ENCODE measurements around the gene NMT2. TPM values are rescaled to one million over a fixed set of nuclear protein-coding genes. Genes with fewer than 3 reads are reported as not detected.

The NMT2 gene
- total and polyA plus RNA-seq, 2 donors (not counting 1 experiment from before 2014, with no cell fraction given), result 16.6 to 21.0 TPM

DNA sequence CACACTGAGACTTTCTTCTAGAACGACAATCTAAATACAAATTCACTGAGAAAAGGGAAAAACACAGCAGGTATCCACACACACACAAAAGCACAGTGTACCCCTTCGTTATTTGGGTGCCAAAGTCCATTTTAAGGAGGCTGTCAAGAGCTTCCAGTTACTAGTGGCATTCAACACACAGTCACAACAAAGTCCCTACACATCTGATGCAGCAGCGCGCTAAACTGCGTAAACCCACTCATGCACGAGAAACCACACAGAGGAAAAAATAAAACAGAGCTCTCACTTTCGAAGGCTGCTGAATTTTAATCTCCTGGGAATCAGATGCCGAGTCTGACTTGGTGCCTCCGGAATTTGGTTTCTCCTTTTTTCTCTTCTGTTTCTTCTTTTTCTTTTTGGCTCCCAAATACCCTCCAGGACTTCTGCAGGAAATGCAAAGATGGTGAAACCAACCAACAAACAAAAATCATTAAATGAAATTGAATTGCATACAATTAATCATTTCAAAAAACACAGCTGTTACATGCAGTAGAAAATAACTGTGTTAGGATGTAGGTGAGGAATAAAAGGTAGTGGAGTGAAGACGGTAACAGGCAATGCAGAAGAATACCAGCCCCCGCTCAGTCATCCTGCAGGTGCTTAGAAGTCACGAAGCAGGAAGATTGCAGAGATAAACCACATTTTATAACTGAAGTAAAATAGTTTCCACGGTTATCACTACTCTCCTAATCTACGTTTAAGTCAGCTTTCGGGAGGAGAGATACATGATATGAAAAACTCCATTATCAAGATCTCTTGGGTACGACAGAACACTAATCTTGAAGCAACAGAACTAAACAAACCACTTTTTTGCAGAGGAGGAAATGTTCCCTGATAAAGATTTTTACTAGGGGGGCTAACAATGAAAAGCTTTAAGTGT lies 27.1 kb downstream of the NMT2 start:
- Histone ChIP-seq H3K79me2 (ENCODE audit: control insufficient read depth, insufficient read depth, low read length) (peaks cover 18% of the 10 kb centered on the region), H3K36me3 (ENCODE audit: control insufficient read depth, insufficient read depth, low read length) (peaks cover 2% of the 10 kb centered on the region), H3K9me3 (ENCODE audit: control insufficient read depth, insufficient read depth, low read depth, low read length) (no peaks in the 10 kb centered on the region), H4K20me1 (ENCODE audit: control insufficient read depth, extremely low read depth, insufficient read depth, low read length) (no peaks in the 10 kb centered on the region), H3K27ac (ENCODE audit: insufficient read depth, low read length) (no peak overlapping the region), H3K9ac (ENCODE audit: insufficient read depth, low read length) (no peak overlapping the region), H3K27me3 (ENCODE audit: control insufficient read depth, insufficient read depth, low read length) (no peaks in the 10 kb centered on the region), H3K4me2 (ENCODE audit: extremely low read depth, insufficient read depth, low read length) (no peak overlapping the region), H3K4me1 (ENCODE audit: control insufficient read depth, extremely low read depth, insufficient read depth, low read length) (peaks cover 4% of the 10 kb centered on the region), H2AFZ (ENCODE audit: low read length) (no peak overlapping the region), H3K4me3 (replicated peaks in 1 of 4; ENCODE audit: control extremely low read depth in 1 of 4, insufficient read depth in 1 of 4, low read depth in 3 of 4, low read length in 4 of 4) (no peak overlapping the region)
- TF ChIP-seq, protein P1, sequence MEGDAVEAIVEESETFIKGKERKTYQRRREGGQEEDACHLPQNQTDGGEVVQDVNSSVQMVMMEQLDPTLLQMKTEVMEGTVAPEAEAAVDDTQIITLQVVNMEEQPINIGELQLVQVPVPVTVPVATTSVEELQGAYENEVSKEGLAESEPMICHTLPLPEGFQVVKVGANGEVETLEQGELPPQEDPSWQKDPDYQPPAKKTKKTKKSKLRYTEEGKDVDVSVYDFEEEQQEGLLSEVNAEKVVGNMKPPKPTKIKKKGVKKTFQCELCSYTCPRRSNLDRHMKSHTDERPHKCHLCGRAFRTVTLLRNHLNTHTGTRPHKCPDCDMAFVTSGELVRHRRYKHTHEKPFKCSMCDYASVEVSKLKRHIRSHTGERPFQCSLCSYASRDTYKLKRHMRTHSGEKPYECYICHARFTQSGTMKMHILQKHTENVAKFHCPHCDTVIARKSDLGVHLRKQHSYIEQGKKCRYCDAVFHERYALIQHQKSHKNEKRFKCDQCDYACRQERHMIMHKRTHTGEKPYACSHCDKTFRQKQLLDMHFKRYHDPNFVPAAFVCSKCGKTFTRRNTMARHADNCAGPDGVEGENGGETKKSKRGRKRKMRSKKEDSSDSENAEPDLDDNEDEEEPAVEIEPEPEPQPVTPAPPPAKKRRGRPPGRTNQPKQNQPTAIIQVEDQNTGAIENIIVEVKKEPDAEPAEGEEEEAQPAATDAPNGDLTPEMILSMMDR (conservative IDR thresholded peaks at IDR 0.05 in 1 of 2, IDR thresholded peaks at IDR 0.05 in 1 of 2; ENCODE audit: low read depth in 1 of 2, low read length in 2 of 2), result no peak
- DNase-seq (ENCODE audit: low read depth in 2 of 2), result peak in 1 of 2 donors; percentile 56

- no peak for TF ChIP-seq EZH2 (IDR thresholded peaks at IDR 0.05; ENCODE audit: low read length, missing control alignments)
- TF ChIP-seq, protein P1 (conservative IDR thresholded peaks at IDR 0.05 in 1 of 2, IDR thresholded peaks at IDR 0.05 in 1 of 2; ENCODE audit: low read depth in 1 of 2, low read length in 2 of 2), result no peak
- no peak overlapping the region for H3K4me2 ChIP-seq (ENCODE audit: extremely low read depth, insufficient read depth, low read length)
Measured at GRCh38 chr10:15140698-15141097, 27.8 kb downstream of the NMT2 start.

GRCh38 chr10:15137636-15138035 lies 30.9 kb downstream of the NMT2 start:
- H3K27me3 ChIP-seq (ENCODE audit: control insufficient read depth, insufficient read depth, low read length), result no peaks in the 10 kb centered on the region
- H3K79me2 ChIP-seq (ENCODE audit: control insufficient read depth, insufficient read depth, low read length), result peaks cover under 1% of the 10 kb centered on the region
- TF ChIP-seq, protein P1 (conservative IDR thresholded peaks at IDR 0.05 in 1 of 2, IDR thresholded peaks at IDR 0.05 in 1 of 2; ENCODE audit: low read depth in 1 of 2, low read length in 2 of 2), result no peak
- no peak for TF ChIP-seq EZH2 (IDR thresholded peaks at IDR 0.05; ENCODE audit: low read length, missing control alignments)
- H3K36me3 ChIP-seq (ENCODE audit: control insufficient read depth, insufficient read depth, low read length), result peaks cover 7% of the 10 kb centered on the region
- no peak overlapping the region for H3K4me3 ChIP-seq (replicated peaks in 1 of 4; ENCODE audit: control extremely low read depth in 1 of 4, insufficient read depth in 1 of 4, low read depth in 3 of 4, low read length in 4 of 4)
- DNase-seq (ENCODE audit: low read depth in 2 of 2), result peak; percentile 38 to 48
- H4K20me1 ChIP-seq (ENCODE audit: control insufficient read depth, extremely low read depth, insufficient read depth, low read length), result no peaks in the 10 kb centered on the region
- no peak overlapping the region for H2AFZ ChIP-seq (ENCODE audit: low read length)
- H3K9me3 ChIP-seq (ENCODE audit: control insufficient read depth, insufficient read depth, low read depth, low read length), result no peaks in the 10 kb centered on the region
- no peak overlapping the region for H3K9ac ChIP-seq (ENCODE audit: insufficient read depth, low read length)
- peak overlapping the region; percentile 10 for H3K27ac ChIP-seq (ENCODE audit: insufficient read depth, low read length)
- H3K4me2 ChIP-seq (ENCODE audit: extremely low read depth, insufficient read depth, low read length), result no peak overlapping the region
- H3K4me1 ChIP-seq (ENCODE audit: control insufficient read depth, extremely low read depth, insufficient read depth, low read length), result peaks cover 2% of the 10 kb centered on the region

More at GRCh38 chr10:15140698-15141097, 27.8 kb downstream of the NMT2 start:
- Histone ChIP-seq H4K20me1 (ENCODE audit: control insufficient read depth, extremely low read depth, insufficient read depth, low read length) (no peaks in the 10 kb centered on the region), H3K36me3 (ENCODE audit: control insufficient read depth, insufficient read depth, low read length) (peaks cover 2% of the 10 kb centered on the region), H3K4me3 (replicated peaks in 1 of 4; ENCODE audit: control extremely low read depth in 1 of 4, insufficient read depth in 1 of 4, low read depth in 3 of 4, low read length in 4 of 4) (no peak overlapping the region), H3K27me3 (ENCODE audit: control insufficient read depth, insufficient read depth, low read length) (no peaks in the 10 kb centered on the region), H3K27ac (ENCODE audit: insufficient read depth, low read length) (no peak overlapping the region), H2AFZ (ENCODE audit: low read length) (no peak overlapping the region), H3K4me1 (ENCODE audit: control insufficient read depth, extremely low read depth, insufficient read depth, low read length) (peaks cover 4% of the 10 kb centered on the region), H3K79me2 (ENCODE audit: control insufficient read depth, insufficient read depth, low read length) (peaks cover 15% of the 10 kb centered on the region), H3K9me3 (ENCODE audit: control insufficient read depth, insufficient read depth, low read depth, low read length) (no peaks in the 10 kb centered on the region), H3K9ac (ENCODE audit: insufficient read depth, low read length) (no peak overlapping the region)
- no peak for DNase-seq (ENCODE audit: low read depth in 2 of 2)

All from fibroblast of lung (primary cell).